ENCODE data around the gene KIF3A.

DNA sequence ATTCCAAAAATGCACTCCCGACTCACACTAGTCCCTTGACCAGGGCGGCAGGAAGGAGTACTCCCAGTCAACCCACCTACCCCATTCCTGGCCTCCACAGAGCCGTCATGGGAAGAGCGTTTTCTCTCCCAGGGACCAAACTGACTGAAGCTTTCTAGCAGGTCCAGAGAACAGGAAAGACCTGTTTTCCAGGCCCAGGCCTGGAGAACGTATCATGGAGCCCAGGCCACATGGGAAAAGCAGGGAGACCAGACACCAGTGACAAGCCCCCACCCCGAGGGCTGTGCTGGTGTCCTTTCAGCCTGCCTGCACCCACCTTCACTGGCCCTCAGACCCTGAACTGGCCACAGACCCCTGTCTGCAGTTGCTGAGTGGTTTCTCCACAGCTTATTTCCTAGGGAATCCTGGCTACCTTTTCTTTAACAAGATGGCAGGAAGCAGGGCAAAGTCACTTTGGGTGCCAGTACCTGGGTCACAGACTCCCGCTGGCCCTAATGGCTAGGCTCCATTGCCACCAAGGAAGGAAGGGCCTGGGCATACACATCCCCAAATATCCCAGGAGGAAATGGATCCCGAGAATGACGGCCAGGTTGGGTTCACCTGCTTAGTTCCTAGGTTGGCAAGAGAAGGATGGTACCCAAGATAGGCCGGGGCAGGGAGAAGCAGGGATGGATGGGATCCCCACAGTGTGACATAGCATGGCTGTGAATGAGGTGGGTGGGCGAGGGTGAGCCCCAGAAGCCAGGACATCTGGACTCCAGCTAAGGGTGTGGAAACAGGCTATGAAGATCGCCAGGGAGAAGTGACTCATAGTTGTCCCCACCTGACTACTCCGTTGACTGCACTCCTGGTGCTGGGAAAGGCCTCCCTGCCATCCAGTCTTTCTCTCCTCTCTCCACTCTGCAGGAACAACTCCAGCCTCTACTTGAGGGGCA lies 22.0 kb upstream of the KIF3A start:
- TF ChIP-seq CTCF (IDR thresholded peaks at IDR 0.05) (no peak), POLR2A (IDR thresholded peaks at IDR 0.05) (no peak), POLR2AphosphoS5 (IDR thresholded peaks at IDR 0.05) (no peak), EP300 (IDR thresholded peaks at IDR 0.05) (no peak)
